Measurements from ENCODE around the gene MDN1.
"Not testable (repeated sequence)": the region's sequence is repeated elsewhere in the genome, so short reads cannot be mapped to it uniquely, and the experiment has no call there.

MDN1 gene

GRCh38 chr6:89819336-89820130, at the start of gene MDN1:
TSS of gene MDN1 (minus strand) at chr6:89819794. CDS start at chr6:89819607, 187 bp downstream.
- peak; percentile 92 for DNase-seq

GRCh38 chr6:89866024-89866678, 46.6 kb upstream of the MDN1 start:
- DNase-seq = no peak

GRCh38 chr6:89862698-89863097, 43.1 kb upstream of the MDN1 start:
- DNase-seq = no peak

- no peak for DNase-seq
Observed at GRCh38 chr6:89862273-89862672, 42.7 kb upstream of the MDN1 start.

GRCh38 chr6:89859744-89860143, 40.1 kb upstream of the MDN1 start:
- no peak for DNase-seq

- DNase-seq = no peak
Observed at GRCh38 chr6:89858041-89858440, 38.4 kb upstream of the MDN1 start.

- DNase-seq = no peak
Observed at GRCh38 chr6:89853068-89853467, 33.5 kb upstream of the MDN1 start.

GRCh38 chr6:89847513-89847912, 27.9 kb upstream of the MDN1 start:
- not testable (repeated sequence) for DNase-seq

GRCh38 chr6:89843070-89843469, 23.5 kb upstream of the MDN1 start:
- no peak for DNase-seq

GRCh38 chr6:89842228-89842627, 22.6 kb upstream of the MDN1 start:
- no peak for DNase-seq

- no peak for DNase-seq
Observed at GRCh38 chr6:89840538-89840937, 20.9 kb upstream of the MDN1 start.

GRCh38 chr6:89836639-89837222, 17.1 kb upstream of the MDN1 start:
- no peak for DNase-seq

GRCh38 chr6:89834884-89835792, 15.5 kb upstream of the MDN1 start:
- peak; percentile 61 for DNase-seq

GRCh38 chr6:89830170-89830809, 10.7 kb upstream of the MDN1 start:
- no peak for DNase-seq

- DNase-seq = peak; percentile 88
Observed at GRCh38 chr6:89829472-89830169, 10.0 kb upstream of the MDN1 start, which contains the start of gene CASP8AP2. TSS of gene CASP8AP2 (plus strand) at chr6:89829880.

GRCh38 chr6:89828988-89829471, 9.4 kb upstream of the MDN1 start:
- DNase-seq = peak; percentile 65

GRCh38 chr6:89828475-89828987, 8.9 kb upstream of the MDN1 start:
- DNase-seq = not testable (repeated sequence)

GRCh38 chr6:89826029-89826528, 6.5 kb upstream of the MDN1 start:
- no peak for DNase-seq

- no peak for DNase-seq
Observed at GRCh38 chr6:89818977-89819335, 638 bp downstream of the MDN1 start.

- DNase-seq = no peak
Observed at GRCh38 chr6:89817481-89817880, 2.1 kb downstream of the MDN1 start.

- not testable (repeated sequence) for DNase-seq
Observed at GRCh38 chr6:89813422-89813821, 6.2 kb downstream of the MDN1 start.
